GM18951 (cell line): ENCODE results near the gene ST7L.

Experiments
- POLR2A ChIP-seq: IDR thresholded peaks from 4 replicates; pipeline ENCODE4 v1.6.1; 2011; ENCODE audit warnings: mild to moderate bottlenecking; ENCODE audit not compliant: insufficient read length, insufficient read depth; ENCODE audit errors: extremely low read depth
- in situ Hi-C: fragments of 300-500 bp; cut with MboI; formaldehyde crosslinking; loops from one replicate; pipeline ENCODE4 v1.12.0; 2022; ENCODE audit warnings: low sequenced_read_pairs, mixed read lengths, inconsistent platforms; ENCODE audit not compliant: unreplicated experiment

The ST7L gene

GRCh38 chr1:112554411-112554810 is 64.5 kb downstream of the ST7L start:
- in situ Hi-C loops, result no loop called here
- no peak for TF ChIP-seq POLR2A

DNA sequence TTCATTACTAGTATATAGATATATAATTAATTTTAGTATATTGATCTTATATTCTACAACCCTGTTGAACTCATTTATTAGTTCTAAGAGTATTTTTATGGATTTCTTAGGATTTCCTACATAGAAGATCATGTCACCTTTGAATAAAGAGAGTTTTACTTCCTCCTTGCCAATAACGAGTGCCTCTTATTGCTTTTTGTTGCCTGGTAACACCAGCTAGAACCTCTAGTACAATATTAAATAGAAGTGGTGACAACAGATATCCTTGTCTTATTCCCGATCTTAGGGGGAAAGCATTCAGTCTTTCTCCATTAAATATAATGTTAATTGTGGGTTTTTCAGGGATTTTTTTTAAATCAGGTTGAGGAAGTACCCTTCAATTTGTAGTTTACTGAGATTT is 69.4 kb downstream of the ST7L start:
- no peak for TF ChIP-seq POLR2A
- in situ Hi-C loops, result no loop called here

- in situ Hi-C loops, result no loop called here
Measured at GRCh38 chr1:112548547-112548946, 70.4 kb downstream of the ST7L start.

DNA sequence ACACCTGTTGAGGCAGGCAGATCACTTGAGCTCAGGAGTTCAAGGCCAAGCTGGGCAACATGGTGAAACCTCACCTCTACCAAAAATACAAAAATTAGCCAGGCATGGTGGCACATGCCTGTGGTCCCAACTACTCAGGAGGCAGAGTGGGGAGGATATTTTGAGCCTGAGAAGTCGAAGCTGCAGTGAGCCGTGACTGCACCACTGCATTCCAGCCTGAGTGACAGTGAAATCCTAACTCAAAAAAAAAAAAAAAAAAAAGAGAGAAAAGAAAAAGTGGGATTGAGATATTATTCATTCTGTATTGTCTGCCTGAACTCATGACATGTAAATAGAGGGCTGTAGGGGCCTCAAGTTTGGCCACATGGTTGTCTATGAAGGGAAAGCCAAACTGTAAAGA is 72.9 kb downstream of the ST7L start:
- no peak for TF ChIP-seq POLR2A
- in situ Hi-C loops, result no loop called here

More at GRCh38 chr1:112548547-112548946, 70.4 kb downstream of the ST7L start:
- TF ChIP-seq POLR2A, result no peak

- in situ Hi-C loops, result no loop called here
- no peak for TF ChIP-seq POLR2A
Measured at GRCh38 chr1:112544751-112545150, 74.2 kb downstream of the ST7L start.

GRCh38 chr1:112544011-112544688 is 74.8 kb downstream of the ST7L start:
- in situ Hi-C loops, result no loop called here

GRCh38 chr1:112542206-112542973 is 76.6 kb downstream of the ST7L start:
- no peak for TF ChIP-seq POLR2A
- in situ Hi-C loops, result no loop called here

More at GRCh38 chr1:112544011-112544688, 74.8 kb downstream of the ST7L start:
- no peak for TF ChIP-seq POLR2A

DNA sequence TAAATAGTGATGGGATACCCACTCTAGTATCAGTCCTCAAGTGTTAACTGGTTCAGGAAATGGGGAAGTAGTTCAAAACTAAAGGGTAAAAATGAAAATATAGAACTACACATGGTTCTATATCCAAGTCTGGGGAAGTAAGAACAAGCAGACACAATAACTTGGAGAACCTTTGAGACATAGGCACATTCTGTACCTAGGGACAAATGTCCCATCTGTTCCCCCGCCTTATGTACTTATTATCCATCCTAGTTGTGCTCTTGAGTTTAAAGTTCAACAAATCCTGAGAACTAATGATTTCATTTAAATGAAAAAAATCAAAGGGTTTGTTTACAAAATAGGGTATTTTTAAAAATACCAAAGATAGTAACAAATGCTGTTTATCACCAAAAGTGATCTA is 77.6 kb downstream of the ST7L start:
- no peak for TF ChIP-seq POLR2A
- in situ Hi-C loops, result no loop called here

DNA sequence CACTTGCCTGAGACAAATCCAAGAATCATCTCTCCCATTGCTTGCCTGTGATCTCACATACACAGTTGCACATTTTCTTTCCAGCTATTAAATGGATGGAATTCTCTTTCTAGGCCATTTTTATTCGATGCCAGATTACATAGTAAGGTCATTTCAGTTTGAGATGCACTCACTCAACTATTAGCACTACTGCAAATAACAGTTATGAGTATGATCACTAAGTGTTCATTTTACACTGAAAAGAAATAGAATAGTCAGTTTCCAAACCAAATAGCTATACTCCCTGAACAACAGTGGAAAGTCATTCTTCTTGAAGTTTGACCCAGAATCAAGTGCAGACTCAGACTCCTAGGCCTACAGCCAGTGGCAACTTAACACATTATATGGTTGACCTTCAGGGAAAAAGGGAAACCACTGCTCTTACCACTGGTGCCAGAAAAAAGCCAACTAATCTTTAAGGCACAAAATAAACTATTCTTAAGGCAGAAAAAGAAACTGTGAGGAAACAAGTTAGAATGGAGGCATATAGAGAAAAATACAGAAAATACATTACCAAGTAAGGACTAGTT is 78.6 kb downstream of the ST7L start:
- TF ChIP-seq POLR2A, result no peak
- in situ Hi-C loops, result no loop called here

DNA sequence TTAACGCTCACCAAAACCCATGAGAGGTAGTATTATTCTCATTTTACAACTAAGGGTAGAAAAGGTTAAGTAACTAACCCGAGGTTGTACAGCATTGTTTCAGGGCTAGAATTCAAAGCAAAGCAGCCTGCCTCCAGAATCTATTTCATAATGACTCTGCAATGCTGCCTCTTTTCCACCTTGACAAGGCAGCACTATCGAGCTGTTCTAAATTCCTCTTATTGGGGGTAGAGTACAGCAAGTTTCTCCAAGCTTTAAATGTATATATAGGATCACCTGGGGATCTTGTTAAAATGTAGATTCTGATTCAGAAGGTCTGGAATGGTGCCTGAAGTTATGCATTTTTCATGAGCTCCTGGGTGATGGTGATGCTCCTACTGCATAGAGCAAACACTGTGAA is 80.1 kb downstream of the ST7L start:
- no peak for TF ChIP-seq POLR2A
- in situ Hi-C loops, result no loop called here

GRCh38 chr1:112537456-112537855 is 81.5 kb downstream of the ST7L start:
- in situ Hi-C loops, result no loop called here

GRCh38 chr1:112536561-112536960 is 82.4 kb downstream of the ST7L start:
- in situ Hi-C loops, result no loop called here
- TF ChIP-seq POLR2A, result no peak

More at GRCh38 chr1:112537456-112537855, 81.5 kb downstream of the ST7L start:
- no peak for TF ChIP-seq POLR2A

GRCh38 chr1:112533029-112533428 is 85.9 kb downstream of the ST7L start:
- TF ChIP-seq POLR2A, result no peak

GRCh38 chr1:112532064-112532463 is 86.9 kb downstream of the ST7L start:
- in situ Hi-C loops, result no loop called here
- TF ChIP-seq POLR2A, result no peak

More at GRCh38 chr1:112533029-112533428, 85.9 kb downstream of the ST7L start:
- in situ Hi-C loops, result no loop called here
